Naive thymus-derived CD4-positive, alpha-beta T cell (primary cell): Measurements from ENCODE around the gene MRPL40. TPM values are rescaled to one million over a fixed set of nuclear protein-coding genes. Genes with fewer than 3 reads are reported as not detected.

Experiments
- ATAC-seq: fragments of 150-1000 bp; cut with Tn5 transposase; 2 replicates; pipeline ENCODE4 v1.10.0; 2021; ENCODE audit warnings: mild to moderate bottlenecking, moderate library complexity
- CTCF ChIA-PET: fragments of 350-600 bp; sonication (Branson Sonifier 250); formaldehyde crosslinking; loops from one replicate; lab custom pipeline; 2021; ENCODE audit warnings: antibody characterized with exemption; lab: Charles Lee
- POLR2A ChIA-PET: fragments of 350-600 bp; sonication (Branson Sonifier 250); formaldehyde crosslinking; loops from one replicate; lab custom pipeline; 2021; ENCODE audit warnings: antibody characterized with exemption, inconsistent platforms; lab: Charles Lee
- DNase-seq, 9 donors: peaks; one replicate each; pipeline versions ENCODE4 v3.0.0 to v3.0.0-alpha.2; 2020 to 2022; ENCODE audit warnings: mixed read lengths in 1 of 9
- H3K27ac ChIP-seq: one replicate; pipeline ENCODE4 v1.7.0; 2013; ENCODE audit warnings: mild to moderate bottlenecking, low read depth, low read length, moderate library complexity
- H3K27me3 ChIP-seq, 2 donors: one replicate each; pipeline ENCODE4 v1.7.0; 2013; ENCODE audit warnings: low read length in 2 of 2, mild to moderate bottlenecking in 2 of 2, moderate library complexity in 2 of 2; ENCODE audit not compliant: control insufficient read depth in 2 of 2, insufficient read depth in 2 of 2
- H3K36me3 ChIP-seq, 3 experiments: 1 replicate in 2 of 3; 2 replicates in 1 of 3; pipeline ENCODE4 v1.7.0; 2013; ENCODE audit warnings: low read length in 3 of 3, mild to moderate bottlenecking in 3 of 3, moderate library complexity in 1 of 3; ENCODE audit not compliant: insufficient read depth in 3 of 3, control insufficient read depth in 2 of 3
- H3K4me1 ChIP-seq, 2 donors: one replicate each; pipeline ENCODE4 v1.7.0; 2013; ENCODE audit warnings: low read length in 2 of 2, mild to moderate bottlenecking in 2 of 2, moderate library complexity in 1 of 2; ENCODE audit not compliant: control insufficient read depth in 2 of 2, insufficient read depth in 2 of 2
- H3K4me3 ChIP-seq: 2 replicates; pipeline ENCODE4 v1.7.0; 2013; ENCODE audit warnings: mild to moderate bottlenecking, low read length
- H3K9me3 ChIP-seq, 3 experiments: 1 replicate in 2 of 3; 2 replicates in 1 of 3; pipeline ENCODE4 v1.7.0; 2013; ENCODE audit warnings: low read length in 3 of 3; ENCODE audit not compliant: control insufficient read depth in 2 of 3
- H3K27ac Mint-ChIP-seq, 9 donors: one replicate each; pipeline ENCODE4 v1.8.0; 2020 to 2022; ENCODE audit warnings: mixed read lengths in 9 of 9, mild to moderate bottlenecking in 8 of 9, moderate library complexity in 5 of 9, inconsistent platforms in 2 of 9
- H3K27me3 Mint-ChIP-seq, 5 donors: one replicate each; pipeline ENCODE4 v1.8.0; 2021 to 2022; ENCODE audit warnings: mixed read lengths in 5 of 5, mild to moderate bottlenecking in 1 of 5
- H3K36me3 Mint-ChIP-seq, 5 donors: one replicate each; pipeline ENCODE4 v1.8.0; 2020 to 2022; ENCODE audit warnings: mixed read lengths in 5 of 5, mild to moderate bottlenecking in 3 of 5, inconsistent platforms in 1 of 5
- H3K4me1 Mint-ChIP-seq, 7 donors: one replicate each; pipeline ENCODE4 v1.8.0; 2020 to 2022; ENCODE audit warnings: mixed read lengths in 7 of 7, mild to moderate bottlenecking in 3 of 7, inconsistent platforms in 1 of 7
- H3K4me3 Mint-ChIP-seq, 10 donors: one replicate each; pipeline ENCODE4 v1.8.0; 2020 to 2022; ENCODE audit warnings: mild to moderate bottlenecking in 10 of 10, mixed read lengths in 10 of 10, moderate library complexity in 6 of 10, inconsistent platforms in 2 of 10
- H3K9me3 Mint-ChIP-seq, 11 donors: one replicate each; pipeline ENCODE4 v1.8.0; 2020 to 2022; ENCODE audit warnings: mixed read lengths in 11 of 11, mild to moderate bottlenecking in 4 of 11, inconsistent platforms in 1 of 11, moderate library complexity in 1 of 11
- intact Hi-C, 2 donors: fragments of 100-400 bp; cut with micrococcal nuclease; formaldehyde crosslinking; loops; one replicate each; pipeline ENCODE4 v1.15.1; 2023
- polyA plus RNA-seq, 2 donors: library from polyadenylated mRNA; unstranded; fragments of 300-500 nt; fragmentation: Illumina TruSeq; gene quantifications; one replicate each; pipeline ENCODE4 v1.2.3, GENCODE V29; 2021
- total RNA-seq, 6 experiments: library from RNA in 5 of 6; stranded (reverse) in 5 of 6; gene quantifications; 1 replicate in 5 of 6; 2 replicates in 1 of 6; pipeline ENCODE4 v1.2.3 and lab custom pipeline; 2021 to 2026

Gene MRPL40
- total and polyA plus RNA-seq, 7 experiments from 2014 or later: 11.5 to 72.1 (median 17.2) TPM

DNA sequence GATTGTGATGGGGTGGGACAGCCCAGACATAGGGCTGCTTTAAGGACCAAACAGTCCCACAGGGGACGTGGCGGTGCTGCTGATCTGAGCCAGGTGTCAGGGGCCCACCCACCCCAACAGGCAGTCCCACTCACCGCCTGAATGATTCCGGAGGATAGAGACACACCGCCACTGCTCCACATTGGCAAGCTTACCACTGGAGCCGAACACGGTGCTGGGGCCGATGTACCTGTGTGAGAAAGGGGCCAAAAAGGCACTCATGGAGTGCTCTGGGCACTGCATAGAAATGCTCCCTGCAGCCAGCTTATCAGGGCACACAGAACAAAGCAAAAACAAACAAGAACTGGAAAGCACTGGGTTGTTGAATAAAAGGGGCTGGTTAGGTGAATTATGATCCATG lies 26.7 kb upstream of the MRPL40 start:
- Histone ChIP-seq H3K27me3 (no peaks in the 10 kb centered on the region), H3K9me3 (no peaks in the 10 kb centered on the region), H3K4me3 (no peak overlapping the region), H3K36me3 (peaks cover 7 to 63% (median 36%) of the 10 kb centered on the region in 3 experiments), H3K27ac (no peak overlapping the region), H3K4me1 (no peaks in the 10 kb centered on the region)
- POLR2A ChIA-PET: no interaction called here
- peaks cover 0 to 5% (median 2%) of the 10 kb centered on the region in 7 donors for H3K4me1 Mint-ChIP-seq
- H3K36me3 Mint-ChIP-seq: peaks cover 9 to 66% (median 26%) of the 10 kb centered on the region in 5 donors
- peak overlapping the region in 1 of 9 donors; percentile 32 for H3K27ac Mint-ChIP-seq
- intact Hi-C loops: no loop called here
- H3K4me3 Mint-ChIP-seq: no peak overlapping the region
- no peak for DNase-seq
- CTCF ChIA-PET: no interaction called here
- no peaks in the 10 kb centered on the region for H3K9me3 Mint-ChIP-seq
- no peaks in the 10 kb centered on the region for H3K27me3 Mint-ChIP-seq
- ATAC-seq: no peak

DNA sequence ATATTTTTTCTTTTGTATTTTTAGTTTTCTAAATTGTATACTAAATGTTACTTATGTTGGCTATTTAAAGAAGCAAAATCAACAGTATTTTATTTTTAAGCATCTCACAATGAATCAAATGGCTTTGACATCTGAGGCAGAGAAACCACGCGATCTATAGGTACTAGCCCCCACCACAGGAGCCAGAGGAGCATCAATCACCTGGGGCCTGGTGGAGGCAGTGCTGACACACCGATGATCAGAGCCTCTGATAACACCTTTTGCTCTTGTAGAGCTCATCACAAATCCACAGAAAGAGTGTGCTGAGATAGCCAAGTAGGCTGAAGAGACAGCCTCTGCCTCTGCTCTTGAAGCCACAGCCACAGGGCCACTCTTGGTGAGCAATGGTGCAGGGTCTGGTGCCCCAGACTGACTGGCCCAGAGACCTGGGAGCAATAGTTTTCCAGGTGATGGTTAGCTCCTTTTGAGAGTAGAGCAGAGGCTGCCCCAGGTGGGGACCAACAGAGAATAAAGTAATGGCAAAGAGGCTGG lies 26.0 kb upstream of the MRPL40 start:
- Histone ChIP-seq H3K9me3 (no peaks in the 10 kb centered on the region), H3K4me3 (no peak overlapping the region), H3K4me1 (no peaks in the 10 kb centered on the region), H3K36me3 (peaks cover 7 to 69% (median 36%) of the 10 kb centered on the region in 3 experiments), H3K27ac (no peak overlapping the region), H3K27me3 (no peaks in the 10 kb centered on the region)
- intact Hi-C loops: no loop called here
- ATAC-seq: no peak
- no peak for DNase-seq
- Mint-ChIP-seq H3K9me3 (no peaks in the 10 kb centered on the region), H3K4me1 (peaks cover 0 to 5% (median 1%) of the 10 kb centered on the region in 7 donors), H3K27ac (no peak overlapping the region), H3K4me3 (no peak overlapping the region), H3K36me3 (peaks cover 5 to 60% (median 19%) of the 10 kb centered on the region in 5 donors), H3K27me3 (no peaks in the 10 kb centered on the region)
- CTCF ChIA-PET: interaction anchor here (0.6 kb wide), 1 partner anchor 459 kb away, joined by 3 read pairs; no protein-coding TSS in a partner anchor
- POLR2A ChIA-PET: interaction anchor here (0.7 kb wide), 1 partner anchor 56 kb away, joined by 3 read pairs; no protein-coding TSS in a partner anchor

DNA sequence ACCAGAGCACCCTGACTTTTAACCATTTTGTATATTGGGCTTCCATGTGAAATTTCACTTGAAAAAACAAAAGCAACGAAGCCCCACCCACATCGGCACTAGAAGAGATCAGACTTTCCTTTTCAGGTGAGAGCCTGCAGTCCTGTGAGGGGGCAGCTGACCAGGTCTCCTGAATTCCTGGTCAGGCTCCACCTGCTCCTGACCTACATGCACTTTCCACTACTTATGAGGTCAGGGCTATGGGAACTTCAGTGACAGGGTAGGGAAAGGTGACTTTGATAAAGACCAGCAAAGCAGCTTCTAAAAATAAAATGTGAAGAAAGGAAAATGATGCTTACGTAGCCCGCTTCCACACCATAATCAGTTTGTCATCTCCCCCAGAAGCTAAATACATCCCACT lies 25.5 kb upstream of the MRPL40 start:
- no peak overlapping the region for H3K4me3 ChIP-seq
- intact Hi-C loops: no loop called here
- Mint-ChIP-seq H3K4me3 (no peak overlapping the region), H3K27me3 (no peaks in the 10 kb centered on the region), H3K4me1 (peaks cover 0 to 8% (median 5%) of the 10 kb centered on the region in 7 donors), H3K27ac (peak overlapping the region in 2 of 9 donors; percentile 15 to 21), H3K9me3 (no peaks in the 10 kb centered on the region), H3K36me3 (peaks cover 3 to 55% (median 15%) of the 10 kb centered on the region in 5 donors)
- ATAC-seq: no peak
- DNase-seq: no peak
- peaks cover 7 to 69% (median 36%) of the 10 kb centered on the region in 3 experiments for H3K36me3 ChIP-seq
- H3K27ac ChIP-seq: no peak overlapping the region
- H3K27me3 ChIP-seq: no peaks in the 10 kb centered on the region
- no peaks in the 10 kb centered on the region for H3K4me1 ChIP-seq
- POLR2A ChIA-PET: interaction anchor here (0.7 kb wide), 1 partner anchor 55 kb away, joined by 3 read pairs; no protein-coding TSS in a partner anchor
- CTCF ChIA-PET: no interaction called here
- no peaks in the 10 kb centered on the region for H3K9me3 ChIP-seq

DNA sequence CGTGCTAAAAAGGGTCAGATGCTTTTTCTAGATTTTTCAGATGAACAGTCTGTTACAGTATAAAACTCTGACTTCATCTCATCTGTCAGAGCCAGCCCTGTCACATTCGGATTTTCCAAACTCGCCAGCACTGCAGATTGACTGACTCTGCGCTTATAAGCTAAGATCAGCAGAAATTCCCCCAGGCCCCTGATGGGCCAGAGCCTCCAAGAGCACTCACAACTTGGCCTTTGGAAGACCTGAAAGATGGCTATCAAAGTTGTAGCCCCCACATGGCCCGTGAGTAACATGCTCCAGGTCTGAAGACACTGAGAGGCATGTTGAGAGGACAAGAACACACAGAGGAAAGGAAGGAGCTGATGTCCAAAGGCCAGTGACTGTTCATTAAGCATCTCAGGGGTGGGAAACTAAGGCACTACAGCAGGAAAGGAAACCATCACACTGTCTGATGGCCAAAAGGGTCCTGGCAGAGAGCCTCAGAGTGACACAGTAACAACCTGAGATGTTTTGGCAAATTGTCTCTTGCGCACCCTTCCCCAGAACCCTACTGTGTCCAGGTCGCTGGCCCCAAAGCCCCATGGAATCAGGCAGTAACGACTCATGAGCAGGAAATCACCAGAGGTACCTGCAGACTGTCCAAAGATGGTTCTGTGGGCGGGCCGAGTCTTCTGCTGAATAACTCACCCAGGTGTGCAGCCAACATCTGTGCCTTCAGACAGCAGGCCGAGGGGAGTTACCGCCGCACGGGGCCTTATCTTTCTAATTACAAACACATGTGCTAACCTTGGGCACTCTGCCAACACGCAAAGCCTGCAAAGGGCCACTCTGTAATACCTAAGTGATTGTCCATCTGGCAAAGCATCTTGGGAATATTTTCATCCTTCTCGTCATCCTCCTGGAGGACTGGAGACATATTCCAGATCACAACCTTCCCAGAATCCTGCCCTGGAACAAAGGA lies 24.4 kb upstream of the MRPL40 start:
- DNase-seq (no peak), ATAC-seq (no peak)
- H3K4me3 Mint-ChIP-seq: no peak overlapping the region
- CTCF ChIA-PET: no interaction called here
- Histone ChIP-seq H3K4me3 (no peak overlapping the region), H3K36me3 (peaks cover 7 to 69% (median 36%) of the 10 kb centered on the region in 3 experiments), H3K27ac (no peak overlapping the region), H3K4me1 (no peaks in the 10 kb centered on the region), H3K27me3 (no peaks in the 10 kb centered on the region), H3K9me3 (no peaks in the 10 kb centered on the region)
- intact Hi-C loops: no loop called here
- POLR2A ChIA-PET: interaction anchor here (0.5 kb wide), 1 partner anchor 26 kb away, joined by 4 read pairs; no protein-coding TSS in a partner anchor
- H3K27me3 Mint-ChIP-seq: no peaks in the 10 kb centered on the region
- H3K4me1 Mint-ChIP-seq: peaks cover 5 to 17% (median 14%) of the 10 kb centered on the region in 7 donors
- H3K27ac Mint-ChIP-seq: peak overlapping the region in 1 of 9 donors; percentile 17
- H3K9me3 Mint-ChIP-seq: no peaks in the 10 kb centered on the region
- peaks cover 0 to 55% (median 12%) of the 10 kb centered on the region in 5 donors for H3K36me3 Mint-ChIP-seq

DNA sequence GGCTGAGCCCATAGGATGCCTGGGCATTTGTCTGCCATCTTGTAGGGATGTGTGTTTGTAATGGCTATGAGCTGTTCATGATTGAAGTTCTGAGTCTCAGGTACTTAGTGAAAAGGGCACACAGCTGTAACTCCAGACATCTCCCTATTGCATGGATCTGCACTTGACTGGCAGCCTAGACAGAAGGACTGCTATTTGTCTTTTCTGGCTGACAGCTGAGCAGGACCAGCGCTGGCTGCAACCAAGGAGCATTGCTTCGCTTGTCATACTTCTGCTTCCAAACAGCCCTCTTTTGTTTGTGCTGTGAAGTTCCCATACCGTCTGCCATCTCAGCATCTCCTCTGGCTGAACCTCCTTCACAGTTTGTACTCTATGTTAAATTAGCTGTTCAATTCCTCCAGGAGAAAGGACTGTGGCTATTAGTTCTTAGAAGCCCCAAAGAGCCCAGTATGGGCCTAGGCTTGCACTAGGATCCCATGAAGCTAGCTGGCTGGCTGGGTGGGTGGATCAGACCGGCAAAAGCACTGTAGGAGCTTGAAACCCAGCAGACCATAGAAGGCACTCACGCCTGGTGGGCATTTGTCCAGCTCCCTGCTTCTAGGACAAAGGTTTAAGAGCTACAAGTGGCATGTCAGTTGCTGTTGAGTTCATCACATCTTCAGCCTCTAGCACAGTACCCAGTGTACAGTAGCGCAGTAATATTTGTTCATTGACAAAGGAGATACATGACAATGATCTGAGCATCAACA lies 21.2 kb upstream of the MRPL40 start:
- POLR2A ChIA-PET: no interaction called here
- Mint-ChIP-seq H3K4me3 (no peak overlapping the region), H3K27me3 (no peaks in the 10 kb centered on the region), H3K27ac (peak overlapping the region in 1 of 9 donors; percentile 25), H3K9me3 (no peaks in the 10 kb centered on the region), H3K36me3 (peaks cover 0 to 36% (median 12%) of the 10 kb centered on the region in 5 donors), H3K4me1 (peaks cover 6 to 37% (median 26%) of the 10 kb centered on the region in 7 donors)
- no peak for ATAC-seq
- intact Hi-C loops: no loop called here
- H3K4me1 ChIP-seq: no peaks in the 10 kb centered on the region
- CTCF ChIA-PET: no interaction called here
- H3K4me3 ChIP-seq: no peak overlapping the region
- H3K36me3 ChIP-seq: peaks cover 3 to 48% (median 20%) of the 10 kb centered on the region in 3 experiments
- no peaks in the 10 kb centered on the region for H3K27me3 ChIP-seq
- H3K9me3 ChIP-seq: no peaks in the 10 kb centered on the region
- no peak for DNase-seq
- no peak overlapping the region for H3K27ac ChIP-seq

DNA sequence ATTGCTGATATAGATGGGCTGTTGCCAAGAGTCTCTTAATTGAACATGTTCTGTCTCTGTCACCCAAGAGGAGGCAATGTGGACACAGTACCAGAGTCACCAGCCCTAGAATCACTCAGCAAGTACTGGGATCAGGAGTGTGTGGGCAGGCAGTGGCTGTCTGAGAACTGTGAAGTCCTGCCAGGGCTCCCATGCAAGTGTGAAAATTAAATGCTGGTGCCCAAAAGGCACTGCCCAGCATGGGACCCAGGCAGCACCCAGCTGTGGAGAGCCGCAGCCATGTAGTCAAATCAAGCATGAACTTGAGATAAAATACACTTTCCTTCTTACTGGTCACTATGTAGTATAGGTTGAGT lies 20.7 kb upstream of the MRPL40 start:
- no peak overlapping the region for H3K4me3 Mint-ChIP-seq
- CTCF ChIA-PET: interaction anchor here (0.6 kb wide), 1 partner anchor 8 kb away, joined by 3 read pairs; no protein-coding TSS in a partner anchor

More for the DNA sequence above, 20.7 kb upstream of the MRPL40 start:
- ATAC-seq (no peak), DNase-seq (no peak)
- Mint-ChIP-seq H3K36me3 (peaks cover 0 to 32% (median 11%) of the 10 kb centered on the region in 5 donors), H3K27ac (peak overlapping the region in 1 of 9 donors; percentile 0), H3K27me3 (no peaks in the 10 kb centered on the region), H3K4me1 (peaks cover 6 to 37% (median 26%) of the 10 kb centered on the region in 7 donors), H3K9me3 (no peaks in the 10 kb centered on the region)
- Histone ChIP-seq H3K4me3 (no peak overlapping the region), H3K36me3 (peaks cover 3 to 43% (median 20%) of the 10 kb centered on the region in 3 experiments), H3K27me3 (no peaks in the 10 kb centered on the region), H3K4me1 (no peaks in the 10 kb centered on the region), H3K27ac (no peak overlapping the region), H3K9me3 (no peaks in the 10 kb centered on the region)
- POLR2A ChIA-PET: no interaction called here
- intact Hi-C loops: no loop called here
